DMS79 (cell line): ENCODE measurements around the gene EFNA2.

Source experiments
- DNase-seq: peaks from one replicate; lab custom pipeline; 2025; lab: John Stamatoyannopoulos, UW

EFNA2 gene

DNA sequence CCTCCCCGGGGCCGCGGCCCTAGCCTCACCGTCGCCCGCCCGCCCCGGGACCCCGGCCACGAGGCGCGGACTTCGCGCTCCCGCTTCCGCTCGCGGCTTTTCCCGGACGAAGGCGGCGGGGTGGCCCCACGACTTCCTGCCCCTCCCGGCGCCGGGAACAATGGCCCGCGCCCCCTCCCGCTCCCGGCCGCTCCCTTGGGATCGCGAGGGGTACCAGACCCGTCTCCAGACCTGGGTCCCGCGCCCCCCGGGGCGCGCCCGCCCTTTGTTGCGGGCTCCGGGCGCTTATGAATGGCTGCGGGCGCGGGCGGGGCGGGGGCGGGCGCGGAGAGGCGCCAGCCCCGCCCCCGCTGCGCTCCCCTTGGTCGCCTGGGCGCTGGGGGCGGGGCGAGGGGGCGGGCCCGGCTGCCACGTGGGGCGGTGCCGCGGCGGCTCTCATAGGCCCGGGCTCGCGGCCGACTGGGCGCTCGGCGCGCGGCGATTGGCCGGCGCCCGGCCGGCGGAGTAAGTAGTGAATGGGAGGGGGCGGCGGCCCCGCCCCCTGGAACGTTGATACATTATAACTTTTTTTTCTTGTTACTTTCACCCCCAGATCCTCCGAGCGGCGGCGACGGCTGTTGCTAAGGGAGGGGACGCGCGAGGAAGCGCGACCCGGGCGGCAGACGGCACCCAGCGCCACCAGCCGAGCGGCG is 36.2 kb upstream of the EFNA2 start:
- peak; percentile 81 for DNase-seq

DNA sequence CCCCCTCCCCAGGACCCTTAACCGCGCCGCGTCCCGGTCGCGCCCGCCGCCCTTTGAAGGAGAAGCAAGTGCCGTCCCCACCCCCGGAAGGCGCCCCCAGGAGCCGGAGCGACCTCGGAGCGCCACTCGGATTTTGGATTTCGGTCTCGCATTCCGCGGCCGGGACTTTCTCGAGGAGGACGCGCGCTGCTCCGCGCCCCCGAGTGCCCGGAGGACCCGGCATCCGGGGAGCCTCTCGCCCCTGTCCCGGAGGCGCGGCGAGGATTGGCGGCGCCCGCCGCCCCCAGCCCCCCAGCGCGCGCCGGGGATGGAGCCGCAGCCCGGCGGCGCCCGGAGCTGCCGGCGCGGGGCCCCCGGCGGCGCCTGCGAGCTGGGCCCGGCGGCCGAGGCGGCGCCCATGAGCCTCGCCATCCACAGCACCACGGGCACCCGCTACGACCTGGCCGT is 35.7 kb upstream of the EFNA2 start:
- no peak for DNase-seq

GRCh38 chr19:1250437-1251260 is 35.0 kb upstream of the EFNA2 start:
- no peak for DNase-seq

GRCh38 chr19:1251330-1252220 is 34.1 kb upstream of the EFNA2 start:
- DNase-seq, result peak; percentile 52

DNA sequence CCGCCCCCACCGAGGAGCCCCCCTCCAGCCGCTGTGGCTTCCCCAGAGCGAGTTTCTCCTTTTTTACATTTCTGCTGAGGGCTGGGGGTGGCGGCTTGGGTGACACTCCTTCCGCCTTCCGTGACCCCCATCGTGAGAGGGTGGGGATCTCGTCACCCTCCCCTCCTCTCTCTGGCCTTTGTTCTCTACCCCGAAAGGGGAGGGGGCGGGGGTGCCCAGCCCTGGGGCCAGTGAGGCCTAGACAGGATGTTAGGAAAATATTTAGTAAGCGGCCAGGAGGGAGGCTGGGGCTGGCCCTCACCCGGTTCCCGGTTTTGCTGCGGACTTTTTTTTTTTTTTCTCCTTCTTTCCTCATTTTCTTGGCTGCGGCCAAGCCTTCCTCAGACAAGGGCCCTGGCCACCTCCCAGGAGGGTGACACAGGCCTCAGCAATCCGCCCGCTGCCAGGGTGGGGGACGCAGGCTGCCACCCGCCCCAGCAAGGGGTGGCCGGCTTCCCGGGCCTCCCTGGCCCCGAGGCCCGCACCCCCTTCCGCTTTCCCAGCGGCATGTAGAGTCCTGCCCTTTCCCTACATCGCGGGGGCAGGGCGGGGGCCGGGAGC is 33.4 kb upstream of the EFNA2 start:
- DNase-seq, result no peak

GRCh38 chr19:1252821-1253513 is 32.7 kb upstream of the EFNA2 start:
- no peak for DNase-seq

DNA sequence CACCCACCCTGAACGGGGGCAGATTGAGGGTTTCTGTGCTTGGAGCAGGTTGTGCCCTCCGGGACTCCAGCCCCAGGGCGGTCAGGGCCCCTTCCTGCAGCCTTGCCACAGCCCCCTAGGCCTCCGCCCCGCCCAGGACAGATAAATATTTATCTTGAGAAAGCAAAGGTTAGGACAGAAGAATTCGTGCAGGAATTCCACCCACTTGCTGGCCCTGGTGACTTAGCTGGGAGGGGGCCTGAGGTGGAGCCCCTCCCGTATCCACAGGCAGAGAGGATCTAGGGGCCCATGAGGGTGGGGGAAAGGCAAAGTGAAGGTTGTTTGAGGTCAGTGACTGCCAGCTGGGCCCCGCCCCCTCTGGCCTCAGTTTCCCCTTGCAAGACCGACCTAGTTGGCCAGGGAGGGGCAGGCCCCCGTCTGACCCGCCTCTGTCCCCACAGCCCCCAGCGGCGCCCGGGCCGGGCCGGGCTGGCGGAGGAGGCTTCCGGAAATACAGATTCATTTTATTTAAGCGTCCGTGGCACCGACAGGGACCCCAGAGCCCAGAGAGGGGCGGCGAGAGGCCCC is 32.1 kb upstream of the EFNA2 start:
- no peak for DNase-seq

- no peak for DNase-seq
Observed at GRCh38 chr19:1254081-1254527, 31.6 kb upstream of the EFNA2 start.

DNA sequence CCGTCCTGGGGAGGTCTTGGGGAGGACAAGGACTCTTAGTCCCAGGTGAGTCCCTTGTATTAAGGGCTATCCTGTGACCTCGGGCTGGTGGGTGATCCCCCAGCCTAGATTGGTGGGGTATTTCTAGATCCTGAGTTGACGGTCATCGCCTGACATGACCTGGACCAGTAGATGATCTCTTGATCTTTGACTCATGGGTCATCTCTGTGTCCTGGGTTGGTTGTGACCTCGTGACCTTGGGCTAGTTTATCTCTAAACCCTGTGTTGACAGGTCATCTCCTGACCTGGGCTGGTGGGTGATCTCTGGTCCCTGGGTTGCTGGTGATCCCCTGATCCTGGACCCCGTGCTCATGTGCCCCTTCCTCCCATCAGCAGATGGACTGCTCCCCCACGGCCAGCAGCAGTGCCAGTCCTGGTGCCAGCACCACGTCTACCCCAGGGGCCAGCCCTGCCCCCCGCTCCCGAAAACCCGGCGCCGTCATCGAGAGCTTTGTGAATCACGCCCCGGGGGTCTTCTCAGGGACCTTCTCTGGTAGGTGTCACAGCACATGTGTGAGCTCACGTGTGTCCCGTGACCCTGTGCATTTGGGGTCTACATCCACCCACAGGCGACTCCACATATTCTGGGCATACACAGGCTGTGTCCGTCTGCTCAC is 31.0 kb upstream of the EFNA2 start:
- no peak for DNase-seq

- DNase-seq, result no peak
Observed at GRCh38 chr19:1255186-1256161, 30.2 kb upstream of the EFNA2 start.

- no peak for DNase-seq
Observed at GRCh38 chr19:1256646-1257474, 28.8 kb upstream of the EFNA2 start.

DNA sequence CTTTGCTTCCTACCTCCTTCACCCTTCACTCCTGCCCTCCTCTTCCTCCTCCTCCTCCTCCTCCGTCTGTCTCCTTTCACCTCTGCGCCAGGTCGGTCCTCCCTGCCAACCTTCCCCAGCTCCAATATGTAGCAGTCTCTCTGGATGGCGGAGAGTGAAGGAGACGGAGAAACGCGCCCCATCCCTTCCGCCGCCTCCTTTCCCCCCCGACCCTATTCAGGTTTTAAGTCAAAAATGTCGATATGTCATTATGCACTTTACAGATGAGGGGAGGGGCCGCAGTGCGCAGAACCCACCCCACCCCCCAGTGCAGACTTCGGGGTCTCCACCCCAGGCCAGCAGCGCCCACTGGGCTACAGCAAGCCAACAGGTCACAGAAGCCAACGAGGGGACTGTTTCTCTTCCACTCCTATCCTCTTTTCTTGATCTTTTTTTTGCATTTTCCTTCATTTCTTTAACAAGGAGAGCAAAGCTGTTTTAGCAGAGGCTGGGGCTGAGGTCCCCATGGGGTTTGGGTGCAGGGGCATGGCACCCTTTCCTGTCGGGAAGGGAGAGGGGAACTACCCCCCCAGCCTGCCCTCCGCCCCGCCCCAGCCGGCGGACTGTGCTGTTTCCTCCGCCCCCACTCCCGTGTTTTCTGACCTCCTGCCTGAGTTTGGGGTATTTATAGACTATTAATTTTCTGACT is 28.1 kb upstream of the EFNA2 start:
- no peak for DNase-seq

- no peak for DNase-seq
Observed at GRCh38 chr19:1258163-1258492, 27.5 kb upstream of the EFNA2 start.

GRCh38 chr19:1258707-1259205 is 26.9 kb upstream of the EFNA2 start:
- no peak for DNase-seq

DNA sequence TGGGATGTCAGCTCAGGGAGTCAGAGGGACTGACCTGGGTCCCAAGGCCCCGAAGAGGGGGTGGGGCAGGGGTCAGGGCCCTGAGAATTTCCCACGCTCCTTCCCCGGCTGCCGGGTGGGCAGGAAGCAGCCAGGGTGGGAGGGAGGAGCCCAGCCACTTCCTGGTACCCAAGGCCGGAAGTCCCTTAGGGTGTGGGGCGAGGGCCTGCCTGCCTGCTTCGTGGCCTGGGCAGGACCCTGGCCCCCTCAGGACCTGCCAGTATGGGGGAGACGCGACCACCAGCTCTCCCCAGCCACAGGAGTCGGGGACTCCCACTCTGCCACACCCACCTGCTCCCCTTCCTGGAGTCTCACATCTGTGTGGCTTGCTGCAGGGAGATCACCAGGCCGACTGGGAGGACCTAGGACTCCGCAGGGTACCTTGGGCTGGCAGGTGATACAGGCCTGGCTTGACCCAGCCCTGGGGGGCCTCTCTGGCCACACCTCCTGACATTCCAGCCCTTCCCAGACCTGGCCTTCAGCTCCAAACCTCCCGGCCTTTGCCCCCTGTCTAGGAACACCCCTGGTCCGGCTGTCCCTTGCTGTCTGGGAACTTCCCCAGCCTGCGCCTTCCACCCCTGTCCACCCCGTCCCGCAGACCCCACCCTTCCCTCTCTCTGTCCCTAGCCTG is 26.3 kb upstream of the EFNA2 start:
- no peak for DNase-seq

GRCh38 chr19:1259876-1260748 is 25.6 kb upstream of the EFNA2 start:
- DNase-seq, result no peak
